Measurements from ENCODE around the gene INSL3.

DNA sequence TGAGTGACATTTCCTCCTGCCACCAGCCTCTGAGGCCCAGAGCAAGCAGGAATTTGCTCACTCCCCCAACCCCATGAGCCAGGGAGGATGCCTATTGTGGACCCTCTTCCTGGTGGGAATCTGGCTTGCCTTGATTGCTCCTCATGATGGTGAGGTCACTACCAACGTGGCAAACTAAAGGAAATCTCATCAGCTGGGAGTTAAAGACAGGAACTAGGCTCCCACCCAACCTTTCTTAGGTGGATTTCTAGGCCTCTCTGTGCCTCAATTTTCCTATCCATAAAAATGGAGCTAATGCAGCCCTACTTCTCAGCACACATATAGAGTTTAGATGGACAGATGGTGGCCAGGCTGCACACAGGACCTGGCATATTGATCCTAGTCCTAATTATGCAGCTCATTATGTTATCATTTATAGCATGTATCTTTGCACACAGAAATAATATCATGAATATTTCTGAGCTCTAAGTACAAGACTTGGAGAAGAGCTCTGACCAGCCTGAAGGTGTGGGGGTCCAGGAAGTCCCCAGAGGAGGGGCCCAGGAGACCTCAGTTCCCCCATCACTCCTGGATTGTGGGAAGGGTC lies 24.4 kb downstream of the INSL3 start:
- TF ChIP-seq EP300 (conservative IDR thresholded peaks at IDR 0.05; ENCODE audit: poor library complexity, severe bottlenecking) (no peak), CTCF (IDR thresholded peaks at IDR 0.05; ENCODE audit: poor library complexity, severe bottlenecking) (no peak), EZH2 (IDR thresholded peaks at IDR 0.05; ENCODE audit: borderline replicate concordance, insufficient read depth, low read length, poor library complexity, severe bottlenecking) (no peak), SMC3 (conservative IDR thresholded peaks at IDR 0.05; ENCODE audit: poor library complexity) (no peak)
